Stimulated activated CD4-positive, alpha-beta T cell treated with anti-CD3 and anti-CD28 coated beads, Interleukin-1b, Interleukin-23, amount 100 ng/mL, for 4 hours (primary cell): ENCODE measurements around the gene BMPR1A.

Source experiments
- DNase-seq, 2 donors: peaks; one replicate each; pipeline ENCODE4 v3.0.0-alpha.2; 2020; ENCODE audit warnings: low read depth in 2 of 2

BMPR1A gene

GRCh38 chr10:86955501-86956194 lies 199.2 kb downstream of the BMPR1A start:
- no peak for DNase-seq

GRCh38 chr10:86956195-86956847 lies 199.9 kb downstream of the BMPR1A start:
- no peak for DNase-seq

- DNase-seq = no peak
Measured at GRCh38 chr10:86956848-86957448, 200.5 kb downstream of the BMPR1A start.

GRCh38 chr10:86957471-86958115 lies 201.2 kb downstream of the BMPR1A start, which contains the start of gene MMRN2:
TSS of gene MMRN2 (minus strand) at chr10:86957615. CDS start at chr10:86957541, 74 bp downstream.
- no peak for DNase-seq

- no peak for DNase-seq
Measured at GRCh38 chr10:86958116-86958900, 201.9 kb downstream of the BMPR1A start, which contains the start of gene SNCG. TSS of gene SNCG (plus strand) at chr10:86958599. CDS start at chr10:86958698, 99 bp downstream.

- DNase-seq = no peak
Measured at GRCh38 chr10:86958901-86959736, 202.7 kb downstream of the BMPR1A start.

GRCh38 chr10:86959737-86960002 lies 203.3 kb downstream of the BMPR1A start:
- DNase-seq = no peak

- no peak for DNase-seq
Measured at GRCh38 chr10:86960003-86960862, 203.8 kb downstream of the BMPR1A start.

GRCh38 chr10:86960863-86961434 lies 204.5 kb downstream of the BMPR1A start:
- no peak for DNase-seq

GRCh38 chr10:86961481-86962091 lies 205.2 kb downstream of the BMPR1A start:
- DNase-seq = no peak

GRCh38 chr10:86962136-86962980 lies 205.9 kb downstream of the BMPR1A start:
- no peak for DNase-seq

GRCh38 chr10:86962981-86963310 lies 206.5 kb downstream of the BMPR1A start:
- no peak for DNase-seq

- no peak for DNase-seq
Measured at GRCh38 chr10:86963341-86963919, 207.0 kb downstream of the BMPR1A start.

- no peak for DNase-seq
Measured at GRCh38 chr10:86964061-86964846, 207.8 kb downstream of the BMPR1A start.

GRCh38 chr10:86964847-86965190 lies 208.4 kb downstream of the BMPR1A start:
- no peak for DNase-seq

- no peak for DNase-seq
Measured at GRCh38 chr10:86965986-86966654, 209.7 kb downstream of the BMPR1A start.

GRCh38 chr10:86967481-86967941 lies 211.1 kb downstream of the BMPR1A start:
- DNase-seq = no peak
